Endometrial microvascular endothelial cells (primary cell): Measurements from ENCODE around the gene KANK2. TPM values are rescaled to one million over a fixed set of nuclear protein-coding genes. Genes with fewer than 3 reads are reported as not detected.
"Not testable (repeated sequence)": the region's sequence is repeated elsewhere in the genome, so short reads cannot be mapped to it uniquely, and the experiment has no call there.

ENCODE experiments used
- in situ Hi-C: cut with HindIII; loops from 2 replicates; pipeline ENCODE4 v1.10.0; 2017; ENCODE audit warnings: low sequenced_read_pairs, low pct_unique_long_range_greater_than_20kb; ENCODE audit errors: inconsistent ontology term
- total RNA-seq: library from RNA; depleted of rRNA; stranded (reverse); fragments of >200 nt; gene quantifications from one replicate; pipeline ENCODE4 v1.2.3, GENCODE V29; 2015; ENCODE audit errors: inconsistent ontology term

Gene KANK2
- total RNA-seq, 1 donor from 2014 or later: 85.2 TPM

DNA sequence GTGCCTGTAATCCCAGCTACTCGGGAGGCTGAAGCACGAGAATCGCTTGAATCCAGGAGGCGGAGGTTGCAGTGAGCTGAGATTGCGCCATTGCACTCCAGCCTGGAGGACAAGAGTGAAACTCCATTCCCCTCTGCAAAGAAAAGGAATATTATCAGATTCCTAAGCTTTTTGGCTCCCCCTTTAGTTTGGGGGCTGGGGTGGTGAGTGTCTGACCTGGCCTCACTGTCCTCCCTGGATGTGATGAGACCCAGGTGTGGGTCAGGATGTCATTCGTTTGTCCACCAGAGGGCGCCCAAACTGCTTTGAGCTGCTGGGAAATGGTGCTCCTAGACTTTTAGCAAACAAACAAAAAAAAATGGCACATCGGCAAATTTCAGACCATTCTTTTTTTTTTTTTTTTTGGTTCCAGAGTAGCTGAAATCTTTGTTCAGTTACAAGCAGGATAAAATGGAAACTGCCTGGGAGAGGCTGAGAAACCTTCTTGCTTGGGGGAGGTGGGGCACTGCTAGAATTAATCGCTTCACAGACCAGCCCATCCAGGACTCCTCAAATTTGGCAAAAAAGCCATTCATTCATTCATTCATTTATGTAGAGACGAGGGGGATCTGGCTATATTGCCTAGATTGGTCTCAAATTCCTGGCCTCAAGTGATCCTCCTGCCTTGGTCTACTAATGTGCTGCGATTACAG lies 71.2 kb downstream of the KANK2 start:
- in situ Hi-C loops: no loop called here

DNA sequence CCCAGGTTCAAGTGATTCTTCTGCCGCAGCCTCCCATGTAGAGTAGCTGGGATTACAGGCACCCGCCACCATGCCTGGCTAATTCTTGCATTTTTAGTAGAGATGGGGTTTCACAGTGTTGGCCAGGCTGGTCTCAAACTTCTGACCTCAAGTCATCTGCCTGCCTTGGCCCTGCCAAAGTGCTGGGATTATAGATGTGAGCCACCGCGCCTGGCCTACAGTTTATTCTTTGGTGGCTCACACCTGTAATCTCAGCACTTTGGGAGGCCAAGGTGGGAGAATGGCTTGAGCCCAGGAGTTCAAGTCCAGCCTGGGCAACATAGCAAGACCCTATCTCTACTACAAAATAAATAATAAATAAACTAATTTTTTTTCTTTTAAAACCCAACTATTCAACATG lies 73.2 kb downstream of the KANK2 start:
- in situ Hi-C loops: not testable (repeated sequence)

DNA sequence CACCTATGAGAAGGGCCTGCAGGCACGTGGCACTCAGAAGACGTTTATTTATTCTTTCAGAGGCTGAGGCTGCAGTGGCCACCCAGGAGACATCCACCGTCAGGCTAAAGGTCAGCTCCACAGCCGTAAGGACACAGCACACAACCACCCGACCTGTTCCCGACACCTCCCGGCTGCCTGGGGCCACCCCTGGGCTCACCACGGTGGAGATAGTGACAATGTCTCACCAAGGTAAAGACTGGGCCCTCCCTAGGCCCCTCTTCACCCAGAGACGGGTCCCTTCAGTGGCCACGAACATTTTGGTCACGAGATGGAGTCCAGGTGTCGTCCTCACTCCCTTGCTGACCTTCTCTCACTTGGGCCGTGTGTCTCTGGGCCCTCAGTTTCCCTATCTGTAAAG lies 74.2 kb downstream of the KANK2 start:
- in situ Hi-C loops: no loop called here

DNA sequence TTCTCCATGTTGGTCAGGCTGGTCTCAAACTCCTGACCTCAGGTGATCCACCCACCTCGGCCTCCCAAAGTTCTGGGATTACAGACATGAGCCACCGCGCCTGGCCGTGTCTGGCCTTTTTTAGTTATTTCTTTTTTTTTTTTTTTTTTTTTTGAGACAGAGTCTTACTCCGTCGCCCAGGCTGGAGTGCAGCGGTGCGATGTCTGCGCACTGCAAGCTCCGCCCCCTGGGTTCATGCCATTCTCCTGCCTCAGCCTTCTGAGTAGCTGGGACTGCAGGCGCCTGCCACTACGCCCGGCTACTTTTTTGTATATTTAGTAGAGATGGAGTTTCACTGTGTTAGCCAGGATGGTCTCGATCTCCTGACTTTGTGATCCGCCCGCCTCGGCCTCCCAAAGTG lies 75.4 kb downstream of the KANK2 start:
- in situ Hi-C loops: not testable (repeated sequence)

DNA sequence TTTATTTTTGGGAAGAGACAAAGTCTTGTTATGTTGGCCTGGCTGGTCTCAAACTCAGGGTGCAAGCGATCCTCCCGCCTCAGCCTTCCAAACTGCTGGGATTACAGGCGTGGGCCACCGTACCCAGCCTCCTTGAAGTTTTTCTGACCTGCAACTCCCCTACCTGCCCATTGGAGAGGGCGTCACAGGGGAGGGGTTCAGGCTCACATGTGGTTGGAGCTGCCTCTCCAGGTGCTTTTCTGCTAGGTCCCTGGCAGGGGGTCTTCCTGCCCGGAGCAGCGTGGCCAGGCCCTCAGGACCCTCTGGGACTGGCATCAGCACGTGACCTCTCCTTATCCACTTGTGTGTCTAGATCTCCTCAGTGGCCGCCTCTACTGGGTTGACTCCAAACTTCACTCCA lies 80.8 kb downstream of the KANK2 start:
- in situ Hi-C loops: no loop called here

DNA sequence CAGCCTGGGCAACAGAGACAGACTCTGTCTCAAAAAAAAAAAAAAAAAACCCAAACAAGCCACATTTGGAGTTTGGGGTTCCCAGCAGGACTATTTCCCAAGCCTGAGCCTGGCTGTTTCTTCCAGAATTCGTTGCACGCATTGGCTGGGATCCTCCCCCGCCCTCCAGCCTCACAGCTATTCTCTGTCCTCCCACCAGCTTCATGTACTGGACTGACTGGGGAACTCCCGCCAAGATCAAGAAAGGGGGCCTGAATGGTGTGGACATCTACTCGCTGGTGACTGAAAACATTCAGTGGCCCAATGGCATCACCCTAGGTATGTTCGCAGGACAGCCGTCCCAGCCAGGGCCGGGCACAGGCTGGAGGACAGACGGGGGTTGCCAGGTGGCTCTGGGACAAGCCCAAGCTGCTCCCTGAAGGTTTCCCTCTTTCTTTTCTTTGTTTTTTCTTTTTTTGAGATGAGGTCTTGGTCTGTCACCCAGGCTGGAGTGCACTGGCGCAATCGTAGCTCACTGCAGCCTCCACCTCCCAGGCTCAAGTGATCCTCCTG lies 81.4 kb downstream of the KANK2 start:
- in situ Hi-C loops: no loop called here

DNA sequence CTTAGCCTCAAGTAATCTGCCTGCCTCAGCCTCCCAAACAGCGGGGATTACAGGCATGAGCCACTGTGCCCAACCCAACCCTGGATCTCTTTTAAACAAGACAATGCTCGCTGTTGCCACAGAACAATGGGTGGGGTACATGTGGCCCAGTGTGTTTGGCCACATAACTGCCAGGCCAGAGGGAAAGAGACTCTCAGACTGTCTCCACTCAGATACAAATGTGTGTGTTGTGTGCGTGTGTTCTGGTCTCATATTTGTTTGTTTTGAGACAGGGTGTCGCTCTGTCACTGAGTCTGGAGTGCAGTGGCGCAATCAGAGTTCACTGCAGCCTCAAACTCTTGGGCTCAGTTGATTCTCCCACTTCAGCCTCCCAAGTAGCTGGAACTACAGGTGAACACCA lies 82.3 kb downstream of the KANK2 start:
- in situ Hi-C loops: no loop called here

Other genes starting within 250 kb of the KANK2 start
- gene SMARCA4, start 236.5 kb downstream of the KANK2 start, total RNA-seq: 113 TPM
- gene LDLR, start 108.1 kb downstream of the KANK2 start, total RNA-seq: 99.5 TPM
- gene SPC24, start 41.8 kb downstream of the KANK2 start, total RNA-seq: 72.9 TPM
- not detected for gene ANGPTL8, start 42.1 kb upstream of the KANK2 start, total RNA-seq
- 78.6 TPM for gene DOCK6, start 65.0 kb upstream of the KANK2 start, total RNA-seq
- not detected for gene TSPAN16, start 98.6 kb upstream of the KANK2 start, total RNA-seq
- gene RAB3D, start 142.1 kb upstream of the KANK2 start, total RNA-seq: 47.8 TPM
- gene TMEM205, start 148.7 kb upstream of the KANK2 start, total RNA-seq: 227 TPM
- 34.7 TPM for gene CCDC159, start 149.0 kb upstream of the KANK2 start, total RNA-seq
- gene PLPPR2, start 157.9 kb upstream of the KANK2 start, total RNA-seq: 17.7 TPM
- 1.9 TPM for gene SWSAP1, start 177.1 kb upstream of the KANK2 start, total RNA-seq
- gene EPOR, start 186.8 kb upstream of the KANK2 start, total RNA-seq: 6.4 TPM
- not detected for gene RGL3, start 221.8 kb upstream of the KANK2 start, total RNA-seq
- gene ODAD3, start 237.6 kb upstream of the KANK2 start, total RNA-seq: not detected
- gene PRKCSH, start 238.1 kb upstream of the KANK2 start, total RNA-seq: 261 TPM